GM12875 (cell line): ENCODE results near the gene VWA7.

Experiments used
- H3K4me3 ChIP-seq: one replicate; pipeline ENCODE4 v1.5.1; 2011; ENCODE audit warnings: low read depth, low read length, control low read depth
- CTCF ChIP-seq: IDR thresholded peaks from 2 replicates; pipeline ENCODE4 v1.5.1; 2011; ENCODE audit warnings: low read depth, mild to moderate bottlenecking, control low read depth, inconsistent platforms, low read length, moderate library complexity, borderline replicate concordance; ENCODE audit not compliant: insufficient read depth

Gene VWA7

GRCh38 chr6:31729979-31730630 is 47.0 kb downstream of the VWA7 start:
- TF ChIP-seq CTCF = no peak
- H3K4me3 ChIP-seq = peak overlapping the region; percentile 51

DNA sequence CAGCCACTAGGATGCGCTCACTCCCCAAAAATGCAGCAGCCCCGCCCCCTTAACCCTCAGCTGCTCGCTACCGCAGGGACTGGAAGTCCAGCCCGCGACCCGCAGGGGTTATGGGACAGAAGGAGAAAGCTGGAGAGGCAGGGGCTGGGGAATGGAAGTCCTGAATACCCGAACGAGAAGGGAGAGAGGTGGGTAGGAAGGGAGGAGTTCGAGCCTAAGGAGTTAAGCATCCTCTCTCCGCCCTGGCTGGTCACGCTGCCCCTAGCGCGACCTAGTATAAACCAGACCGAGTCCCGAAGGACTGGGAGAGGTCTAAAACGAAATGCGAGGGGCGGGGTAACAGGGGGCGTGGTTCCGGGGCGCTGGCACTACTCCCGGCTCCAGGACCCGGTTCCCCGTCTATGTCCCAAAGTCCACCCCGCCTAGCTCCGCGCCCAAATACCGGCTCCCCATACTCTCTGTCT is 47.6 kb downstream of the VWA7 start:
- TF ChIP-seq CTCF = no peak
- H3K4me3 ChIP-seq = peak overlapping the region; percentile 51

GRCh38 chr6:31728767-31729514 is 48.2 kb downstream of the VWA7 start, which contains the start of gene DDAH2:
TSS of gene DDAH2 (minus strand) at chr6:31729299. CDS start at chr6:31729161, 138 bp downstream.
- peak; percentile 78 for TF ChIP-seq CTCF
- peak within 1 kb of the TSS; percentile 51 for H3K4me3 ChIP-seq

- H3K4me3 ChIP-seq = no peak overlapping the region
- TF ChIP-seq CTCF = no peak
Measured at GRCh38 chr6:31727717-31728671, 49.1 kb downstream of the VWA7 start.

DNA sequence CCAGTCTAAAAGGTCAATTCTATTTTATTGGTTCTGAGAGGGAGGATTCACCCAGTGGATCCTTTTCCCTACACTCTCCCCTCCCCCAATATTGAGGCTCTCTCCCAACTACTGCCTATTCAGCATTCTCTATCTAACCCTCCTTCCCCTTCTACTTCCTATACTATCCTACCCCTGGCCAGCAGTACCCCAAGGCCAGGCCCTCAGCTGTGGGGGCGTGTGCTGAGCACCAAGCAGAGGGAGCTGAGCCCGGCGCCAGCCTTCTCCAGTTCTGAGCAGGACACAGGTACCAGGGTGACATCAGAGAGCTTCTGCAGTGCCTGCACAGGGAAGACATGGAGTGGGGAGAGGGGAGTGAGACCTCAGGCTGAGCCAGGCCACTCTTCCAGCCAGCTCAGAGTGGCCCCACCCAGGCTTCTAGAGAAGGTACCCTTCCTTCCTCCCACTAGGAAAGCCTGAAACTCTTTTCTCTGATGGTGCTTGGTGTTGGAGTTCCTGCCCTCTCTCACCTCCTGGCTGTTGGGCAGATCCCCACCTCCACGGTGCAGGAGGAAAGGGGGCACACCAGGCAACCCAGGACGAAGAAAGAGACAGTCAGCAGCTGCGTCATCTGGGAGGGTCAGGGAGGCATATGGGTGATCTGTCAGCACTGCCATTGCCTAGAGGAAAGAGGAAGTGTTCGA is 50.0 kb downstream of the VWA7 start:
- TF ChIP-seq CTCF = no peak
- H3K4me3 ChIP-seq = no peak overlapping the region

- no peak overlapping the region for H3K4me3 ChIP-seq
- no peak for TF ChIP-seq CTCF
Measured at GRCh38 chr6:31725502-31726350, 51.4 kb downstream of the VWA7 start.
